Measurements from ENCODE around the gene LYZL6.

The LYZL6 gene

DNA sequence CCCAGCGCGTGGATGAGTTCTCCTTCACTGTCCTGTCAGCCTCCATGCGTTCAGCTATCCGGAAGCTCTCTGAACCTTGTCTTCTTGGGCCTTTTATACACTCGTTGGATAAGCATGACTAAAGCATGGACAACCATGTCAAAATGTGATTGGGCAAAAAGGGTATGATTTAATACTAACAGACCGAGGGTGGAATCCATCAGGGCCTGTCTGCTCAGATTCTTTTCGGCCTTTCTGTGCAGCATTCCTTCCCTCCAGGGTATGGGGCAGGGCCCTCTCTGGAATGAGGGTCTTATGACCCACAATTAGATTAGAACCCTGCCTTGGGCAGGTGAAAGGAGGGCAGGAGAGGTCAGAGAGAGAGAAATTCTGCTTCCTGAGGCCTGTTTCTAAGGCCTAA, 49.3 kb downstream of the LYZL6 start:
- TF ChIP-seq TAF1 (IDR thresholded peaks at IDR 0.05; ENCODE audit: borderline replicate concordance, insufficient read depth, low read length) (no peak), POLR2AphosphoS5 (IDR thresholded peaks at IDR 0.05; ENCODE audit: low read depth, low read length) (no peak), SIN3A (IDR thresholded peaks at IDR 0.05; ENCODE audit: borderline replicate concordance, insufficient read depth, low read length) (no peak)
- TF ChIP-seq, protein P1, sequence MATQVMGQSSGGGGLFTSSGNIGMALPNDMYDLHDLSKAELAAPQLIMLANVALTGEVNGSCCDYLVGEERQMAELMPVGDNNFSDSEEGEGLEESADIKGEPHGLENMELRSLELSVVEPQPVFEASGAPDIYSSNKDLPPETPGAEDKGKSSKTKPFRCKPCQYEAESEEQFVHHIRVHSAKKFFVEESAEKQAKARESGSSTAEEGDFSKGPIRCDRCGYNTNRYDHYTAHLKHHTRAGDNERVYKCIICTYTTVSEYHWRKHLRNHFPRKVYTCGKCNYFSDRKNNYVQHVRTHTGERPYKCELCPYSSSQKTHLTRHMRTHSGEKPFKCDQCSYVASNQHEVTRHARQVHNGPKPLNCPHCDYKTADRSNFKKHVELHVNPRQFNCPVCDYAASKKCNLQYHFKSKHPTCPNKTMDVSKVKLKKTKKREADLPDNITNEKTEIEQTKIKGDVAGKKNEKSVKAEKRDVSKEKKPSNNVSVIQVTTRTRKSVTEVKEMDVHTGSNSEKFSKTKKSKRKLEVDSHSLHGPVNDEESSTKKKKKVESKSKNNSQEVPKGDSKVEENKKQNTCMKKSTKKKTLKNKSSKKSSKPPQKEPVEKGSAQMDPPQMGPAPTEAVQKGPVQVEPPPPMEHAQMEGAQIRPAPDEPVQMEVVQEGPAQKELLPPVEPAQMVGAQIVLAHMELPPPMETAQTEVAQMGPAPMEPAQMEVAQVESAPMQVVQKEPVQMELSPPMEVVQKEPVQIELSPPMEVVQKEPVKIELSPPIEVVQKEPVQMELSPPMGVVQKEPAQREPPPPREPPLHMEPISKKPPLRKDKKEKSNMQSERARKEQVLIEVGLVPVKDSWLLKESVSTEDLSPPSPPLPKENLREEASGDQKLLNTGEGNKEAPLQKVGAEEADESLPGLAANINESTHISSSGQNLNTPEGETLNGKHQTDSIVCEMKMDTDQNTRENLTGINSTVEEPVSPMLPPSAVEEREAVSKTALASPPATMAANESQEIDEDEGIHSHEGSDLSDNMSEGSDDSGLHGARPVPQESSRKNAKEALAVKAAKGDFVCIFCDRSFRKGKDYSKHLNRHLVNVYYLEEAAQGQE (IDR thresholded peaks at IDR 0.05; ENCODE audit: insufficient read depth in 1 of 2, low read depth in 2 of 2, low read length in 2 of 2) = no peak

DNA sequence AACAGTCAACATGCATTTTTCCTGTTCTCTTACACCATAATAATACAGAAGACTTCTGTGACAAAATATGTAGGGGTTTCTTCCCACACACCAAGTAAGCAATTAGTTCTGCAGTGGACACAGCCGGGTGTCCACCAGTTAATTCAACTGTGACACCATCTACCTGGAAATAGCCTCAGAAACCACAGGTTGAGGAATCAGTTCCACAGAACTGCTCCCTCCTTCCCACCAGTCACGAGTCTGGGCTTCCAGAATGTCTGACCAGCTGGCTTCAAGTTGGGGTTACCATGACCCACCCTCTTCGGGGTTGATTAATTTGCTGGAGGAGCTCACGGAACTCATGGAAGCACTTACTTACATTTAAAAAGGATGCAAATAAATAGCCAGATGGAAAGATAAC, 49.8 kb downstream of the LYZL6 start:
- no peak for TF ChIP-seq TAF1 (IDR thresholded peaks at IDR 0.05; ENCODE audit: borderline replicate concordance, insufficient read depth, low read length)
- no peak for TF ChIP-seq POLR2AphosphoS5 (IDR thresholded peaks at IDR 0.05; ENCODE audit: low read depth, low read length)
- TF ChIP-seq FOXP2 (optimal IDR thresholded peaks at IDR 0.05; ENCODE audit: borderline replicate concordance, extremely low read depth, extremely low read length, insufficient read depth) = no peak
- TF ChIP-seq, protein P1 (IDR thresholded peaks at IDR 0.05; ENCODE audit: insufficient read depth in 1 of 2, low read depth in 2 of 2, low read length in 2 of 2) = no peak
- TF ChIP-seq SIN3A (IDR thresholded peaks at IDR 0.05; ENCODE audit: borderline replicate concordance, insufficient read depth, low read length) = no peak

DNA sequence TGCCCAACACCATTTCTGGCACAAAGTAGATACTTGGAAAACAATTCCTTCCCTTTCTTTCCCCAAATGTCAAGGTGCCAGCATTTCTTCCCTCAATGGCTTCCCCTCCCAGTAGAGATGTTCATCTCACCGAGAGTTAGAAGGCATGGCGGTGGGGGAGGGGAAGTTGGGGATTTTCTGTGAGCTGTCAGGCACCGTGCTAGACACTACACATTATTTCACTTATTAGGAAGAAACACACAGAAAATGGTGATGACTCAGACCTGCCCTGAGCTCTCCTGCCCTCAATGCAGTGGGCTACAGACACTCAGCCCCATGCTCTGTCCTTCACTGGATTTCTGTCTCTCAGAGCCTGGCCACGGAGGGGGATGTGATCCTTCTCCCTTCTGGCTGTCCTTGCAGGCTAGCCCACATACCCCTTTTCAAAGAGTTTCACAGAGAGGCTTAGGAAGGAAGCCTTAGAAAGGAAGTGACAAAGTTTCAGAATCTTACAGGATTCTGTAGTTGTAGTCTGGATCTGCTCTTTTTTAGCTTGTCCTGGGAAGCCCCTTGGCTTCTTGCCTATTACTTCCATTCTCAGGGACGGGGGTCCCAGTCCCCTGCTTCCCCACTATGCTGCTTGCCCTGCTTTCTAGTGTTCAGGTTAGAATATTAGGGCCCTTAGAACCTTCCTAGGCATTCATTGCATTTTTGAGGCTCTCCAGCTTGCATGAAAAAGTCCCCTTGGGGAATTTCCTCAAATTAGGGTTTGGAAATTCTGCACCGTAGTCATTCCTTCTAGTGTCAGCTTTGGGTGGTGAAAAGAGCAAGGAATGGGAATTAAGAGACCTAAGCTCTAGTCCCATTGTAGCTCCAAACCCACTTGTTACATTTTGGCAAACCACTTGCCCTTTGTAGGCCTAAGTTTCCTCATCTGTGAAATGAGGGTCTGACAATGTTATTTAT, 51.1 kb downstream of the LYZL6 start:
- no peak for TF ChIP-seq SIN3A (IDR thresholded peaks at IDR 0.05; ENCODE audit: borderline replicate concordance, insufficient read depth, low read length)
- no peak for TF ChIP-seq POLR2AphosphoS5 (IDR thresholded peaks at IDR 0.05; ENCODE audit: low read depth, low read length)
- TF ChIP-seq TAF1 (IDR thresholded peaks at IDR 0.05; ENCODE audit: borderline replicate concordance, insufficient read depth, low read length) = no peak
- TF ChIP-seq, protein P1 (IDR thresholded peaks at IDR 0.05; ENCODE audit: insufficient read depth in 1 of 2, low read depth in 2 of 2, low read length in 2 of 2) = no peak
- TF ChIP-seq FOXP2 (optimal IDR thresholded peaks at IDR 0.05; ENCODE audit: borderline replicate concordance, extremely low read depth, extremely low read length, insufficient read depth) = no peak

DNA sequence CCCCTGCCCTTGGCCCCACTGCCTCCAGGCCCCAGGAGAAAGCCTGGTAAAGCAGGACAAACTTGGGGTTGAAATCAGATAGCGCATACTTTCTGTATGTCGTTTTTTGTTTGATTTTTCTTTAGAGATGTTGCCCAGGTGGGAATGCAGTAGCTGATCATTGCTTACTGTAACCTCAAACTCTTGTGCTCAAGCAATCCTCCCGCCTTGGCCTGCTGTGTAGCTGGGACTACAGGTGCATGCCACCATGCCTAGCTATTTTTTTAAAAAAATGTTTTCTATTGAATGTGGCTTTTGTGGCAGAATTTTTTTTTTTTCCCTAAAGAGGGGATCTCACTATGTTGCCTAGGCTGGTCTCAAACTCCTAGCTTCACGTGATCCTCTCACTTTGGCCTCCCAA, 52.2 kb downstream of the LYZL6 start:
- TF ChIP-seq TAF1 (IDR thresholded peaks at IDR 0.05; ENCODE audit: borderline replicate concordance, insufficient read depth, low read length) = no peak
- TF ChIP-seq, protein P1 (IDR thresholded peaks at IDR 0.05; ENCODE audit: insufficient read depth in 1 of 2, low read depth in 2 of 2, low read length in 2 of 2) = no peak
- no peak for TF ChIP-seq FOXP2 (optimal IDR thresholded peaks at IDR 0.05; ENCODE audit: borderline replicate concordance, extremely low read depth, extremely low read length, insufficient read depth)
- TF ChIP-seq SIN3A (IDR thresholded peaks at IDR 0.05; ENCODE audit: borderline replicate concordance, insufficient read depth, low read length) = no peak
- TF ChIP-seq POLR2AphosphoS5 (IDR thresholded peaks at IDR 0.05; ENCODE audit: low read depth, low read length) = no peak

Measured in PFSK-1 (cell line).